SJSA1 (cell line): Measurements from ENCODE around the gene FMN1. TPM values are rescaled to one million over a fixed set of nuclear protein-coding genes. Genes with fewer than 3 reads are reported as not detected.

ENCODE experiments used
- DNase-seq, 2 experiments: peaks; one replicate each; pipeline ENCODE4 v3.0.0-alpha.2; 2015 to 2020; ENCODE audit warnings: low spot score in 2 of 2, low read depth in 1 of 2
- H3K27ac ChIP-seq: fragments of 250-450 bp; sonication (Bioruptor Pico); 2 replicates; pipeline ENCODE4 v1.5.1; 2020; ENCODE audit warnings: mild to moderate bottlenecking, moderate library complexity
- H3K27me3 ChIP-seq: fragments of 250-450 bp; sonication (Bioruptor Pico); replicated peaks from 2 replicates; pipeline ENCODE4 v1.5.1; 2020; ENCODE audit warnings: mild to moderate bottlenecking, moderate library complexity
- H3K36me3 ChIP-seq: fragments of 250-450 bp; sonication (Bioruptor Pico); 2 replicates; pipeline ENCODE4 v1.5.1; 2020; ENCODE audit warnings: mild to moderate bottlenecking
- H3K4me1 ChIP-seq: fragments of 250-450 bp; sonication (Bioruptor Pico); replicated peaks from 2 replicates; pipeline ENCODE4 v1.6.1; 2021; ENCODE audit warnings: mild to moderate bottlenecking
- H3K4me3 ChIP-seq: fragments of 250-450 bp; sonication (Bioruptor Pico); 2 replicates; pipeline ENCODE4 v1.5.1; 2020; ENCODE audit warnings: mild to moderate bottlenecking
- H3K9me3 ChIP-seq: fragments of 250-450 bp; sonication (Bioruptor Pico); replicated peaks from 2 replicates; pipeline ENCODE4 v1.5.1; 2020; ENCODE audit warnings: mild to moderate bottlenecking
- total RNA-seq: library from RNA; depleted of rRNA; stranded (reverse); fragments of >200 nt; shearing (Covaris generic); gene quantifications from 2 replicates; pipeline ENCODE4 v1.2.3, GENCODE V29; 2014

The FMN1 gene
- total RNA-seq, 1 experiment from 2014 or later: 2.4 TPM

GRCh38 chr15:32888221-32888761 is 306.2 kb downstream of the FMN1 start:
- Histone ChIP-seq H3K4me3 (no peak overlapping the region), H3K9me3 (0 out of 2 replicates have a peak, but pooled peaks cover 4% of the 10 kb centered on the region), H3K4me1 (peaks cover 5% of the 10 kb centered on the region; the same call in 1 of the 2 replicates), H3K27me3 (no peaks in the 10 kb centered on the region), H3K36me3 (0 out of 2 replicates have a peak, but pooled peaks cover 3% of the 10 kb centered on the region), H3K27ac (no peak overlapping the region)
- no peak for DNase-seq

- no peaks in the 10 kb centered on the region for H3K27me3 ChIP-seq
- 0 out of 2 replicates have a peak, but pooled peaks cover 4% of the 10 kb centered on the region for H3K9me3 ChIP-seq
- H3K27ac ChIP-seq: no peak overlapping the region
- H3K36me3 ChIP-seq: 0 out of 2 replicates have a peak, but pooled peaks cover 3% of the 10 kb centered on the region
- DNase-seq: no peak
- H3K4me3 ChIP-seq: no peak overlapping the region
- peaks cover 5% of the 10 kb centered on the region; the same call in 1 of the 2 replicates for H3K4me1 ChIP-seq
Measured at GRCh38 chr15:32887090-32887489, 307.4 kb downstream of the FMN1 start.

DNA sequence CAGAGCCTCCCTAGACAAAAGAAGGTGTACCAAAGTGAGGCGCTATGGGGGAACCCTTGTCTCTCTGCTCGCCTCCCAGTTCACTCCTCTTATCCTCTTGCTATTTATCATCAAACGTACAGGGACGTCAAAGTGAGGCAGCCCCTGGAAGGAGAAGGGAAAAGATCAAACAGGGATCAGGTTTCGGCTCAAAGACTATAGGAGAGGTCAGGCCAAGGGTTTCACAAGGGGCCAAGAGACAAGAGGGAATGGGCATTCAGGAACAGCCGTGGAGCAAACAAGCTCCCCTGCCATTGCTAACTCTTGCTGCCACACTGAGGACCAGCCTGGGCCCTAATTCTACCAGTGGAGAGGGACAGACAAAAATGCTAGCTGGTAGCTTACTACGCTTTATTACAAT is 308.1 kb downstream of the FMN1 start:
- DNase-seq: no peak
- Histone ChIP-seq H3K4me3 (no peak overlapping the region), H3K36me3 (0 out of 2 replicates have a peak, but pooled peaks cover 3% of the 10 kb centered on the region), H3K27ac (no peak overlapping the region), H3K4me1 (peaks cover 5% of the 10 kb centered on the region; the same call in 1 of the 2 replicates), H3K9me3 (0 out of 2 replicates have a peak, but pooled peaks cover 4% of the 10 kb centered on the region), H3K27me3 (no peaks in the 10 kb centered on the region)

DNA sequence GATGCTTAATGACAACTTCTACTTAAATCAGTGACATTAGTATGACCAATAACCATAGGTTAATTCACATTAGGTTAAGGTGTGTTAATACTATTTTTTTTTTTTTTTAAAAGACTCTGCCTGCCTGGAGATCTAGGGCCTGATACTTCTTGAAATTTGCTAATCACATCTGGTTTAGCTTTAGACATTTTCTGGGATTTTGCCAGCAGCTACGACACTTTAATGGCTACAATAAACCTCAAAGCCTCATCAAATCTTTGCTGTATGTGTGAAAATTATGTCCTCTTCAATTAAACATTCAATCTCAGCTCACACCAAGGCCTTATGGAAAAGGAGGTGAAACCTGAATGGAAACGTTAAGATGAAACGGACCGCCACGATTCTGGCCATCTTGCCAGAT is 308.8 kb downstream of the FMN1 start:
- no peak overlapping the region for H3K4me3 ChIP-seq
- H3K27me3 ChIP-seq: no peaks in the 10 kb centered on the region
- 0 out of 2 replicates have a peak, but pooled peaks cover 3% of the 10 kb centered on the region for H3K36me3 ChIP-seq
- 0 out of 2 replicates have a peak, but pooled peaks cover 4% of the 10 kb centered on the region for H3K9me3 ChIP-seq
- peaks cover 5% of the 10 kb centered on the region; the same call in 1 of the 2 replicates for H3K4me1 ChIP-seq
- H3K27ac ChIP-seq: no peak overlapping the region
- no peak for DNase-seq

DNA sequence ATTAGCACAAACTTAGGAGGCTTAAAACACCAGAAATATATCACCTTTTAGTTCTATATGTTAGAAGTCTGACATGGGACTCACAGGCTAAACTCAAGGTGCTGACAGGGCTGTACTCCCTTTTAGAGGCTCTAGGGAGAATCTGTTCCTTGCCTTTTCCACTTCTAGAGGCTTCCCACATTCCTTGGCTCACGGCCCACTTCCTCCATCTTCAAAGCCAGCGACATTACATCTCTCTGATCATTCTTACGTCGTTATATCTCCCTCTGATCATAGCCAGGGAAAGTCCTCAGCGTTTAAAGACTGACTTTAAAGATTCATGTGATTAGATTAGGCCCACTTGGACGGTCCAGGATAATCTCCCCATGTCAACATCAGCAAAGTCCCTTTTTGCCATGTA is 310.4 kb downstream of the FMN1 start:
- Histone ChIP-seq H3K27ac (no peak overlapping the region), H3K4me1 (peaks cover 5% of the 10 kb centered on the region; the same call in 1 of the 2 replicates), H3K4me3 (no peak overlapping the region), H3K36me3 (0 out of 2 replicates have a peak, but pooled peaks cover 3% of the 10 kb centered on the region), H3K27me3 (no peaks in the 10 kb centered on the region), H3K9me3 (0 out of 2 replicates have a peak, but pooled peaks cover 4% of the 10 kb centered on the region)
- no peak for DNase-seq

DNA sequence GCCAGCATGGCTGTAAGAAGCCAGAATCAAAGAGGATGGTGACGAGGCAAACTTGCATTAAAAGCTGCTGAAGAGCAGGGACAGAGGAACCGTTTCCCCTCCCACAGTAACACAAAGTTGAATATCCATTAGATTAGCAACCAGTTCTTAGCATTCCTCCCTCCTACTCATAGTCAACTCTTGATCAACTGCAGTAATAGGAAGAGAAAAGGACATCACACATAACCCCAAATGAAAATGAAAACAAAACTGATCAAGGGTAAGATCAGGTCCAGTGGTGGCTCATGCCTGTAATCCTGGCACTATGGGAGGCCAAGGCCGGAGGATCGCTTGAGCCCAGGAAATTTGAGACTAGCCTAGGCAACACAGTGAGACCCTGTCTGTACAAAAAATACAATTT is 311.6 kb downstream of the FMN1 start:
- H3K36me3 ChIP-seq: 0 out of 2 replicates have a peak, but pooled peaks cover 3% of the 10 kb centered on the region
- H3K27ac ChIP-seq: no peak overlapping the region
- DNase-seq: no peak
- no peaks in the 10 kb centered on the region for H3K27me3 ChIP-seq
- H3K9me3 ChIP-seq: 0 out of 2 replicates have a peak, but pooled peaks cover 4% of the 10 kb centered on the region
- peaks cover 5% of the 10 kb centered on the region; the same call in 1 of the 2 replicates for H3K4me1 ChIP-seq
- H3K4me3 ChIP-seq: no peak overlapping the region

- no peak overlapping the region for H3K27ac ChIP-seq
- 0 out of 2 replicates have a peak, but pooled peaks cover 4% of the 10 kb centered on the region for H3K9me3 ChIP-seq
Measured at GRCh38 chr15:32881528-32881927, 313.0 kb downstream of the FMN1 start.

GRCh38 chr15:32880642-32881041 is 313.9 kb downstream of the FMN1 start:
- H3K4me3 ChIP-seq: no peak overlapping the region
- H3K36me3 ChIP-seq: no peaks in the 10 kb centered on the region
- no peaks in the 10 kb centered on the region for H3K27me3 ChIP-seq
- H3K27ac ChIP-seq: no peak overlapping the region
- 0 out of 2 replicates have a peak, but pooled peaks cover 4% of the 10 kb centered on the region for H3K9me3 ChIP-seq
- no peak for DNase-seq
- peaks cover 15% of the 10 kb centered on the region for H3K4me1 ChIP-seq

More at GRCh38 chr15:32881528-32881927, 313.0 kb downstream of the FMN1 start:
- H3K36me3 ChIP-seq: 0 out of 2 replicates have a peak, but pooled peaks cover under 1% of the 10 kb centered on the region
- H3K27me3 ChIP-seq: no peaks in the 10 kb centered on the region
- no peak for DNase-seq
- no peak overlapping the region for H3K4me3 ChIP-seq
- H3K4me1 ChIP-seq: peaks cover 15% of the 10 kb centered on the region

DNA sequence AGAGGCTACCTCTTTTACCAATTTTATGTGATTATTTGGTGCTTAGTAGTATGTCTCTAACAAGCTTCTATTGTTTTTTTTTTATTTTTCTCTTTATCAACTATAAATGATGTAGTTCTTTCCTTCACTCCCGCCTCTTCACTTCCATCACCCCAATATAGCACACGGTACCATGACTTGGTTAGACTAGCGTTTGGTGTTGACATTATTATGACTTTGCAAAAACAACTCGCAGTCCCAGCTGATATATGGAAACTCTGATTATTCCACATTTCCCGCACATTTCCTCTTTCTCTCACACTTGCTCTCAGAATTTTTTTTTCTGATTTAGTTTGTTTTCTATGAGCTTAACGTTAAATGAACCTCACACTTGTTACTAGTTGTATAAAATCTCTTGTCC is 314.5 kb downstream of the FMN1 start:
- Histone ChIP-seq H3K4me3 (no peak overlapping the region), H3K27me3 (no peaks in the 10 kb centered on the region), H3K36me3 (no peaks in the 10 kb centered on the region), H3K4me1 (peaks cover 15% of the 10 kb centered on the region), H3K9me3 (0 out of 2 replicates have a peak, but pooled peaks cover 4% of the 10 kb centered on the region), H3K27ac (no peak overlapping the region)
- DNase-seq: no peak

GRCh38 chr15:32878869-32879805 is 315.4 kb downstream of the FMN1 start:
- no peaks in the 10 kb centered on the region for H3K36me3 ChIP-seq
- 0 out of 2 replicates have a peak, but pooled peaks cover 4% of the 10 kb centered on the region for H3K9me3 ChIP-seq
- H3K4me3 ChIP-seq: no peak overlapping the region
- no peaks in the 10 kb centered on the region for H3K27me3 ChIP-seq
- peaks cover 15% of the 10 kb centered on the region for H3K4me1 ChIP-seq
- no peak for DNase-seq
- H3K27ac ChIP-seq: no peak overlapping the region

GRCh38 chr15:32878342-32878741 is 316.2 kb downstream of the FMN1 start:
- Histone ChIP-seq H3K36me3 (no peaks in the 10 kb centered on the region), H3K9me3 (no peaks in the 10 kb centered on the region), H3K27me3 (no peaks in the 10 kb centered on the region), H3K4me1 (peaks cover 18% of the 10 kb centered on the region), H3K4me3 (no peak overlapping the region), H3K27ac (no peak overlapping the region)
- no peak for DNase-seq

GRCh38 chr15:32877252-32878019 is 317.1 kb downstream of the FMN1 start:
- no peaks in the 10 kb centered on the region for H3K36me3 ChIP-seq
- H3K27me3 ChIP-seq: no peaks in the 10 kb centered on the region
- no peaks in the 10 kb centered on the region for H3K9me3 ChIP-seq
- peak in 1 of 2 experiments; percentile 19 for DNase-seq
- H3K27ac ChIP-seq: peak overlapping the region; percentile 45
- H3K4me3 ChIP-seq: no peak overlapping the region
- peaks cover 18% of the 10 kb centered on the region for H3K4me1 ChIP-seq
